ENCODE measurements around the gene RNASE9. TPM values are rescaled to one million over a fixed set of nuclear protein-coding genes. Genes with fewer than 3 reads are reported as not detected.

RNASE9 gene
- total RNA-seq, 1 donor from 2014 or later: not detected

DNA sequence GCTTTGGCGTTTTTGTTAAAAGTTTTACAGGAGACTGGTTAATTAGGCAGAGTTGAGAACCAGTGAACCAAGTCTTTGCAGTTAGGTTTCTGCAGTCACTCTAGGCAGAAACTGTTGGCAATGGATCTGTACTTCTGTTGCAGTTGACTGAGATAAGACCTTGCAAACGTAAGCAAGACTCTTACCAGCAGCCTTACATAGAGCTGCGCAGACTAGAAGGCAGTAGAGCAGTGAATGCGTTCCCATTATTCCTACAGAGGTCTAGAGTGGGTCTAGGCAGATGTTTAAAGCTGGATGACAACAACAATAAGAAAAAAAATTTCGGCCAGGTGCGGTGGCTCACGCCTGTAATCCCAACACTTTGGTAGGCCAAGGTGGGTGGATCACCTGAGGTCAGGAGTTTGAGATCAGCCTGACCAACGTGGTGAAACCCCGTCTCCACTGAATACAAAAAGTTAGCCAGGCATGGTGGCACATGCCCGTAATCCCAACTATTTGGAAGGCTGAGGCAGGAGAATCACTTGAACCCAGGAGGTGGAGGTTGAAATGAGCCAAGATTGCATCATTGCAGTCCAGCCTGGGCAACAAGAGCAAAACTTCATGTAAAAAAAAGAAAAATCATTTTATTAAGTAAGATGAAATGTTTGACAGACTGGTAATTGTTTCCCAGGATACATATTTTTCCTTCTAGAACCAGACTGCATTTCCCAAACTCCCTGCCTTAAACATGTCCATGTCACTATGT, 12.3 kb downstream of the RNASE9 start:
- TF ChIP-seq, protein P1, sequence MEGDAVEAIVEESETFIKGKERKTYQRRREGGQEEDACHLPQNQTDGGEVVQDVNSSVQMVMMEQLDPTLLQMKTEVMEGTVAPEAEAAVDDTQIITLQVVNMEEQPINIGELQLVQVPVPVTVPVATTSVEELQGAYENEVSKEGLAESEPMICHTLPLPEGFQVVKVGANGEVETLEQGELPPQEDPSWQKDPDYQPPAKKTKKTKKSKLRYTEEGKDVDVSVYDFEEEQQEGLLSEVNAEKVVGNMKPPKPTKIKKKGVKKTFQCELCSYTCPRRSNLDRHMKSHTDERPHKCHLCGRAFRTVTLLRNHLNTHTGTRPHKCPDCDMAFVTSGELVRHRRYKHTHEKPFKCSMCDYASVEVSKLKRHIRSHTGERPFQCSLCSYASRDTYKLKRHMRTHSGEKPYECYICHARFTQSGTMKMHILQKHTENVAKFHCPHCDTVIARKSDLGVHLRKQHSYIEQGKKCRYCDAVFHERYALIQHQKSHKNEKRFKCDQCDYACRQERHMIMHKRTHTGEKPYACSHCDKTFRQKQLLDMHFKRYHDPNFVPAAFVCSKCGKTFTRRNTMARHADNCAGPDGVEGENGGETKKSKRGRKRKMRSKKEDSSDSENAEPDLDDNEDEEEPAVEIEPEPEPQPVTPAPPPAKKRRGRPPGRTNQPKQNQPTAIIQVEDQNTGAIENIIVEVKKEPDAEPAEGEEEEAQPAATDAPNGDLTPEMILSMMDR (IDR thresholded peaks at IDR 0.05; ENCODE audit: unreplicated experiment): no peak
- Mint-ChIP-seq H3K9me3 (no peaks in the 10 kb centered on the region), H3K4me1 (peaks cover 2% of the 10 kb centered on the region), H3K36me3 (no peaks in the 10 kb centered on the region), H3K27ac (no peak overlapping the region), H3K27me3 (ENCODE audit: low read depth) (no peaks in the 10 kb centered on the region), H3K4me3 (no peak overlapping the region)
- no peak for DNase-seq (ENCODE audit: low spot score in 2 of 2, unreplicated experiment in 2 of 2)

DNA sequence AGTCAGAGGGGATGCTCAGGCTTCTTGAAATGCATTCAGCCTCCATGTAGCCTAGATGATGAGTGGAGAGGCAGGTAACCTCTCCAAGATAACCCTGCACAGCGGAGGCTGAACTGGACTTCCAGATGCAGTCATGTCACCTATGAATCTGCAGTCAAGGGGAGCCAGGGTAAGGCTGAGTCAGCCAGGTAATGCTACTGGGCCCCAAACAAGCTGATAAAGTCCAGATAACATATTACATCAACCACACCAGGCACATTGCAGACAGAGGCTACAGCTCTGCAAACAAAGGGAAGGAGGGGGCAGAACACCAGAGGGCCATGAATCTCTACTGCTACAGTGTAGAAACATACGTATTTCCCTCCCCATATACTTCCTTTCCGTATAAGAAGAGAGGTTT, 14.0 kb downstream of the RNASE9 start:
- TF ChIP-seq, protein P1 (IDR thresholded peaks at IDR 0.05; ENCODE audit: unreplicated experiment): no peak
- Mint-ChIP-seq H3K36me3 (no peaks in the 10 kb centered on the region), H3K27me3 (ENCODE audit: low read depth) (no peaks in the 10 kb centered on the region), H3K27ac (no peak overlapping the region), H3K9me3 (no peaks in the 10 kb centered on the region), H3K4me1 (peaks cover 2% of the 10 kb centered on the region), H3K4me3 (no peak overlapping the region)
- DNase-seq (ENCODE audit: low spot score in 2 of 2, unreplicated experiment in 2 of 2): no peak

DNA sequence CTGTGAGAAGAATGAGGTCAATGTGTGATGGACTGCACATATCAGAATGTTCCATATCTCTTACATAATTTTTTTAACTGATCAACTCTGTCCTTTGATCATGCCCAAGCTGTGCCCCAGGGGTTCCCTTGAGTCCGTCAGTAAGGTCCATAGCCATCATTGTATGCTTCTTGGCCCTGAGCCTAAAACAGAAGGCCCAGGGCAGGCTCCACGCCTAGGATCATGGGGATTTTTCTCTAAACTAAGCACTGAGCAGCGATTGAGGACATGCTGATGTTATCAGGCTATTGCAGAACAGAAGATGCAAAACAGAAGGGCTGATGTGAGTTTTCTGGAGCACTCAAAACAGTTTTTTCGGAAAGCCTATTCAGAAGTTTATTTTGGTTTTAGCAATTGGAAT, 20.9 kb downstream of the RNASE9 start:
- no peak for DNase-seq (ENCODE audit: low spot score in 2 of 2, unreplicated experiment in 2 of 2)
- Mint-ChIP-seq H3K4me3 (no peak overlapping the region), H3K9me3 (no peaks in the 10 kb centered on the region), H3K27ac (no peak overlapping the region), H3K36me3 (no peaks in the 10 kb centered on the region), H3K27me3 (ENCODE audit: low read depth) (no peaks in the 10 kb centered on the region), H3K4me1 (no peaks in the 10 kb centered on the region)
- TF ChIP-seq, protein P1 (IDR thresholded peaks at IDR 0.05; ENCODE audit: unreplicated experiment): no peak

DNA sequence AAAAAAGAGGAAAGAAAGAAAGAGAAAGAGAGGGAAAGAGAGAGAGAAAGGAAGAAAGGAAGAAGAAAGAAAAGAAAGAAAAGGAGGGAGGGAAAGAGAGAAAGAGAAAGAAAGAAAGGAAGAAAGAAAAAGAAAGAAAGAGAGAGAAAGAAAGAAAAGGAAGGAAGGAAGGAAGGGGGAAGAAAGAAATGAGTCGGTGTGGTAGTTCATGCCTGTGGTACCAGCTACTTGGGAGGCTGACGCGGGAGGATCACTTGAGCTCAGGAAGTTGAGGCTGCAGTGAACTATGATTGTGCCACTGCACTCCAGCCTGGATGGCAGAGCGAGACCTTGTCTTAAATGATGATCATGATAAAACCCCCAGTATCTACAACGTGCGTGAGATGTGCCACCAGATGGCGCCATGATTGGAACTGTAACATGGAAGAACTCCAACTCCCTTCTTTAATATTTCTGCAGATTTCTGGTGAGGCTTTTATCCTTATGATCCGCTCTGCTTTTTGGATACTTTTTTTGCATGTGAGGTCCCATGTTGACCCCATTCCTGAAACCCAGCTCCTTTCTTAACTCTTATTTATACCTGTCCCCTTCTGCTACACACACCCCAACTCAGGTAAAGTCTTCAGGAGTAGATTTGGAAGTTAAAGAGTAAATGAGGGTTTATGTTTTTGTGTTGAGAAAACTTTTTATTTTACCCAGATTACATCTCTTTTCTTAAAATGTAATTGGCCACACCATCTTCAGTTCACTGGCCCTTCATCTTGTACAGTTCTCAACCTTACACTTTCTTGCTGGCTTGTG, 29.9 kb downstream of the RNASE9 start:
- TF ChIP-seq, protein P1 (IDR thresholded peaks at IDR 0.05; ENCODE audit: unreplicated experiment): peak; percentile 50
- no peaks in the 10 kb centered on the region for H3K36me3 Mint-ChIP-seq
- H3K9me3 Mint-ChIP-seq: no peaks in the 10 kb centered on the region
- peaks cover 2% of the 10 kb centered on the region for H3K4me1 Mint-ChIP-seq
- H3K27ac Mint-ChIP-seq: no peak overlapping the region
- H3K27me3 Mint-ChIP-seq (ENCODE audit: low read depth): peaks cover 28% of the 10 kb centered on the region
- peak; percentile 46 to 77 for DNase-seq (ENCODE audit: low spot score in 2 of 2, unreplicated experiment in 2 of 2)
- no peak overlapping the region for H3K4me3 Mint-ChIP-seq

- TF ChIP-seq, protein P1 (IDR thresholded peaks at IDR 0.05; ENCODE audit: unreplicated experiment): no peak
- Mint-ChIP-seq H3K4me3 (no peak overlapping the region), H3K27ac (no peak overlapping the region), H3K36me3 (no peaks in the 10 kb centered on the region), H3K9me3 (no peaks in the 10 kb centered on the region), H3K27me3 (ENCODE audit: low read depth) (peaks cover 32% of the 10 kb centered on the region), H3K4me1 (peaks cover 2% of the 10 kb centered on the region)
- no peak for DNase-seq (ENCODE audit: low spot score in 2 of 2, unreplicated experiment in 2 of 2)
These were observed 31.0 kb downstream of the RNASE9 start for GRCh38 chr14:20529806-20530205.
